IPS-18a (cell line): ENCODE measurements around the gene IL11RA.
A peak's percentile ranks its signal among the peaks of the same experiment; 100 is the strongest.

Experiments used
- H3K27ac ChIP-seq: one replicate; pipeline ENCODE4 v1.5.1; 2013; ENCODE audit warnings: low read length
- H3K27me3 ChIP-seq: one replicate; pipeline ENCODE4 v1.6.1; 2013; ENCODE audit warnings: mild to moderate bottlenecking, low read length; ENCODE audit not compliant: control insufficient read depth, insufficient read depth
- H3K36me3 ChIP-seq: one replicate; pipeline ENCODE4 v1.6.1; 2013; ENCODE audit warnings: low read depth, low read length; ENCODE audit not compliant: control insufficient read depth
- H3K4me1 ChIP-seq: one replicate; pipeline ENCODE4 v1.6.1; 2013; ENCODE audit warnings: low read depth, low read length; ENCODE audit not compliant: control insufficient read depth
- H3K4me3 ChIP-seq: one replicate; pipeline ENCODE4 v1.5.1; 2013; ENCODE audit warnings: low read length
- H3K9ac ChIP-seq: one replicate; pipeline ENCODE4 v1.6.1; 2013; ENCODE audit warnings: mild to moderate bottlenecking, low read length, moderate library complexity
- H3K9me3 ChIP-seq: one replicate; pipeline ENCODE4 v1.6.1; 2013; ENCODE audit warnings: low read depth, low read length; ENCODE audit not compliant: control insufficient read depth

Gene IL11RA

GRCh38 chr9:34659592-34660253, 7.7 kb downstream of the IL11RA start:
- Histone ChIP-seq H3K27ac (no peak overlapping the region), H3K9me3 (no peaks in the 10 kb centered on the region), H3K9ac (no peak overlapping the region), H3K36me3 (no peaks in the 10 kb centered on the region), H3K4me3 (no peak overlapping the region), H3K4me1 (peaks cover 3% of the 10 kb centered on the region), H3K27me3 (no peaks in the 10 kb centered on the region)

- Histone ChIP-seq H3K9me3 (no peaks in the 10 kb centered on the region), H3K4me1 (peaks cover 4% of the 10 kb centered on the region), H3K36me3 (no peaks in the 10 kb centered on the region), H3K9ac (no peak within 1 kb of the TSS), H3K27me3 (no peaks in the 10 kb centered on the region), H3K27ac (no peak within 1 kb of the TSS), H3K4me3 (no peak within 1 kb of the TSS)
Measured at GRCh38 chr9:34662526-34663302, 10.7 kb downstream of the IL11RA start, which contains the start of gene CCL27. Gene CCL27 (minus strand): TSS chr9:34662657. CDS start chr9:34662633, 24 bp downstream.

- no peaks in the 10 kb centered on the region for H3K36me3 ChIP-seq
- no peaks in the 10 kb centered on the region for H3K9me3 ChIP-seq
- no peak overlapping the region for H3K4me3 ChIP-seq
- no peak overlapping the region for H3K27ac ChIP-seq
- H3K9ac ChIP-seq, result no peak overlapping the region
- peaks cover 4% of the 10 kb centered on the region for H3K4me1 ChIP-seq
- no peaks in the 10 kb centered on the region for H3K27me3 ChIP-seq
Measured at GRCh38 chr9:34663303-34663605, 11.3 kb downstream of the IL11RA start.

GRCh38 chr9:34664281-34665066, 12.5 kb downstream of the IL11RA start:
- Histone ChIP-seq H3K27me3 (no peaks in the 10 kb centered on the region), H3K9ac (no peak overlapping the region), H3K9me3 (no peaks in the 10 kb centered on the region), H3K4me1 (peaks cover 4% of the 10 kb centered on the region), H3K27ac (no peak overlapping the region), H3K36me3 (no peaks in the 10 kb centered on the region), H3K4me3 (peak overlapping the region; percentile 61)

GRCh38 chr9:34665067-34665380, 13.0 kb downstream of the IL11RA start:
- no peaks in the 10 kb centered on the region for H3K27me3 ChIP-seq
- H3K36me3 ChIP-seq, result no peaks in the 10 kb centered on the region
- peaks cover 4% of the 10 kb centered on the region for H3K4me1 ChIP-seq
- no peak overlapping the region for H3K9ac ChIP-seq
- H3K9me3 ChIP-seq, result no peaks in the 10 kb centered on the region
- H3K27ac ChIP-seq, result no peak overlapping the region
- H3K4me3 ChIP-seq, result peak overlapping the region; percentile 61

- H3K27ac ChIP-seq, result peak overlapping the region; percentile 86
- peak overlapping the region; percentile 86 for H3K9ac ChIP-seq
- H3K36me3 ChIP-seq, result no peaks in the 10 kb centered on the region
Measured at GRCh38 chr9:34665381-34666250, 13.6 kb downstream of the IL11RA start.

GRCh38 chr9:34669809-34670562, 18.0 kb downstream of the IL11RA start:
- Histone ChIP-seq H3K4me1 (no peaks in the 10 kb centered on the region), H3K9ac (no peak overlapping the region), H3K27ac (no peak overlapping the region), H3K27me3 (no peaks in the 10 kb centered on the region), H3K36me3 (no peaks in the 10 kb centered on the region), H3K4me3 (no peak overlapping the region), H3K9me3 (no peaks in the 10 kb centered on the region)

More at GRCh38 chr9:34665381-34666250, 13.6 kb downstream of the IL11RA start:
- H3K27me3 ChIP-seq, result no peaks in the 10 kb centered on the region
- H3K9me3 ChIP-seq, result no peaks in the 10 kb centered on the region
- peak overlapping the region; percentile 89 for H3K4me3 ChIP-seq
- H3K4me1 ChIP-seq, result peaks cover 4% of the 10 kb centered on the region

- Histone ChIP-seq H3K27me3 (no peaks in the 10 kb centered on the region), H3K9me3 (no peaks in the 10 kb centered on the region), H3K9ac (no peak overlapping the region), H3K27ac (no peak overlapping the region), H3K36me3 (no peaks in the 10 kb centered on the region), H3K4me3 (no peak overlapping the region), H3K4me1 (no peaks in the 10 kb centered on the region)
Measured at GRCh38 chr9:34671307-34671706, 19.3 kb downstream of the IL11RA start.

- H3K9ac ChIP-seq, result no peak overlapping the region
- H3K27ac ChIP-seq, result no peak overlapping the region
- H3K27me3 ChIP-seq, result no peaks in the 10 kb centered on the region
- no peak overlapping the region for H3K4me3 ChIP-seq
- H3K9me3 ChIP-seq, result no peaks in the 10 kb centered on the region
- H3K36me3 ChIP-seq, result no peaks in the 10 kb centered on the region
- H3K4me1 ChIP-seq, result no peaks in the 10 kb centered on the region
Measured at GRCh38 chr9:34674440-34674839, 22.5 kb downstream of the IL11RA start.

GRCh38 chr9:34675048-34675714, 23.2 kb downstream of the IL11RA start:
- Histone ChIP-seq H3K9ac (no peak overlapping the region), H3K4me3 (no peak overlapping the region), H3K9me3 (no peaks in the 10 kb centered on the region), H3K4me1 (no peaks in the 10 kb centered on the region), H3K36me3 (no peaks in the 10 kb centered on the region), H3K27ac (no peak overlapping the region), H3K27me3 (no peaks in the 10 kb centered on the region)
